ENCODE measurements around the gene PCGF2.
A peak's percentile ranks its signal among the peaks of the same experiment; 100 is the strongest.

Gene PCGF2

DNA sequence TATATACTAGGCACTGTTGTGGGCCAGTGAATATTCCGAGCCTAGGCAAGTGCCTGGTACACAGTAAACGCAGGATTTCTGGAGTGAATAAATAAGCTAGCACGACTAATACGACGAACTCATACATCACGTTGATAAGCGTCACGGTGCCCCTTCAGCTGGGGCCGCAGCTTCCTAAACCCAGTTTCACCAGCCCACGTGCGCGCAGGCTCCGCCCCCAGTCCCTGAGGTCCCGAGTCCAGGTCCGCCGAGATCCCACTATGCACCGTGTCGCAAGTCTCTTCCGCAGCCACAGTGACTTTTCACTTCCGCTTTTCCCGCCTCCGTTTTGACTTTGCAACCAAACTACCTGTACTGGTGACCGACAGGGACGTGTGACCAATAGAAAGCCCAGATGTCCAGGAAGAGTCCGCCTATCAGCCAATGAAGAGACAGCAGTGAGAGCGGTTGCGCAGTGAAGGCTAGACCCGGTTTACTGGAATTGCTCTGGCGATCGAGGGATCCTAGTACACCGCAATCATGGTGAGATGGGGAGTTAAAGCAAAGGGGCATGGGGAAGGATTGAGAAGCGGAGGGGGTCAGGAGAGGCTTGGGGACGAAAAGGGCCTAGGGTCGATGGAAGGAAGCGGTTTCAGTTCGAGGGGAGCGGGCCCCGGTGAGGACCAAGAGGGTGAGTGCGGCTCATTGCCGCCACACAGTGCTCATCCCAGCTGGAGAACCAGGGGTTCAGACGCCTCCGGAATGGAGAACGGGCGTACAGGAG is 4.4 kb upstream of the PCGF2 start, which contains the start of gene PSMB3 (continued):
- TF ChIP-seq, protein P1, sequence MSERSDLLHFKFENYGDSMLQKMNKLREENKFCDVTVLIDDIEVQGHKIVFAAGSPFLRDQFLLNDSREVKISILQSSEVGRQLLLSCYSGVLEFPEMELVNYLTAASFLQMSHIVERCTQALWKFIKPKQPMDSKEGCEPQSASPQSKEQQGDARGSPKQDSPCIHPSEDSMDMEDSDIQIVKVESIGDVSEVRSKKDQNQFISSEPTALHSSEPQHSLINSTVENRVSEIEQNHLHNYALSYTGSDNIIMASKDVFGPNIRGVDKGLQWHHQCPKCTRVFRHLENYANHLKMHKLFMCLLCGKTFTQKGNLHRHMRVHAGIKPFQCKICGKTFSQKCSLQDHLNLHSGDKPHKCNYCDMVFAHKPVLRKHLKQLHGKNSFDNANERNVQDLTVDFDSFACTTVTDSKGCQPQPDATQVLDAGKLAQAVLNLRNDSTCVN (tag by site-specific recombination; optimal IDR thresholded peaks at IDR 0.05) = peak; percentile 40
- peak; percentile 94 for TF ChIP-seq ZFHX2 (tag by site-specific recombination; conservative IDR thresholded peaks at IDR 0.05)
- no peak for TF ChIP-seq GLIS1 (tag by site-specific recombination; IDR thresholded peaks at IDR 0.05)
- no peak for TF ChIP-seq SALL2 (tag by site-specific recombination; IDR thresholded peaks at IDR 0.05; ENCODE audit: borderline replicate concordance)
- TF ChIP-seq ZNF24 (tag by site-specific recombination; IDR thresholded peaks at IDR 0.05) = 0 out of 2 replicates have a peak, but pooled peaks have one; percentile 17
- no peak for TF ChIP-seq BCL11B (tag by site-specific recombination; IDR thresholded peaks at IDR 0.05; ENCODE audit: low read depth)
- no peak for TF ChIP-seq REPIN1 (tag by site-specific recombination; IDR thresholded peaks at IDR 0.05; ENCODE audit: low read depth)
- no peak for TF ChIP-seq ZNF37A (tag by site-specific recombination; IDR thresholded peaks at IDR 0.05)
- TF ChIP-seq ZNF140 (tag by site-specific recombination; IDR thresholded peaks at IDR 0.05) = no peak
- TF ChIP-seq, protein P2, sequence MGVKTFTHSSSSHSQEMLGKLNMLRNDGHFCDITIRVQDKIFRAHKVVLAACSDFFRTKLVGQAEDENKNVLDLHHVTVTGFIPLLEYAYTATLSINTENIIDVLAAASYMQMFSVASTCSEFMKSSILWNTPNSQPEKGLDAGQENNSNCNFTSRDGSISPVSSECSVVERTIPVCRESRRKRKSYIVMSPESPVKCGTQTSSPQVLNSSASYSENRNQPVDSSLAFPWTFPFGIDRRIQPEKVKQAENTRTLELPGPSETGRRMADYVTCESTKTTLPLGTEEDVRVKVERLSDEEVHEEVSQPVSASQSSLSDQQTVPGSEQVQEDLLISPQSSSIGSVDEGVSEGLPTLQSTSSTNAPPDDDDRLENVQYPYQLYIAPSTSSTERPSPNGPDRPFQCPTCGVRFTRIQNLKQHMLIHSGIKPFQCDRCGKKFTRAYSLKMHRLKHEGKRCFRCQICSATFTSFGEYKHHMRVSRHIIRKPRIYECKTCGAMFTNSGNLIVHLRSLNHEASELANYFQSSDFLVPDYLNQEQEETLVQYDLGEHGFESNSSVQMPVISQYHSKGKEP (tag by site-specific recombination; IDR thresholded peaks at IDR 0.05) = 0 out of 2 replicates have a peak, but pooled peaks have one; percentile 8
- TF ChIP-seq ZNF354C (tag by site-specific recombination; IDR thresholded peaks at IDR 0.05; ENCODE audit: borderline replicate concordance, low read depth) = no peak
- no peak for TF ChIP-seq ZNF157 (tag by site-specific recombination; IDR thresholded peaks at IDR 0.05)
- peak; percentile 80 for TF ChIP-seq ZNF341 (tag by site-specific recombination; IDR thresholded peaks at IDR 0.05; ENCODE audit: low read depth)
- no peak for TF ChIP-seq ZNF658 (tag by site-specific recombination; IDR thresholded peaks at IDR 0.05)
- peak; percentile 83 for TF ChIP-seq PRDM1 (tag by site-specific recombination; IDR thresholded peaks at IDR 0.05)
- no peak for TF ChIP-seq ZFP41 (tag by site-specific recombination; IDR thresholded peaks at IDR 0.05; ENCODE audit: borderline replicate concordance)
- TF ChIP-seq ZNF292 (tag by site-specific recombination; IDR thresholded peaks at IDR 0.05; ENCODE audit: borderline replicate concordance, low read depth) = no peak
- peak; percentile 75 for TF ChIP-seq SP7 (tag by site-specific recombination; IDR thresholded peaks at IDR 0.05)
- TF ChIP-seq, protein P3, sequence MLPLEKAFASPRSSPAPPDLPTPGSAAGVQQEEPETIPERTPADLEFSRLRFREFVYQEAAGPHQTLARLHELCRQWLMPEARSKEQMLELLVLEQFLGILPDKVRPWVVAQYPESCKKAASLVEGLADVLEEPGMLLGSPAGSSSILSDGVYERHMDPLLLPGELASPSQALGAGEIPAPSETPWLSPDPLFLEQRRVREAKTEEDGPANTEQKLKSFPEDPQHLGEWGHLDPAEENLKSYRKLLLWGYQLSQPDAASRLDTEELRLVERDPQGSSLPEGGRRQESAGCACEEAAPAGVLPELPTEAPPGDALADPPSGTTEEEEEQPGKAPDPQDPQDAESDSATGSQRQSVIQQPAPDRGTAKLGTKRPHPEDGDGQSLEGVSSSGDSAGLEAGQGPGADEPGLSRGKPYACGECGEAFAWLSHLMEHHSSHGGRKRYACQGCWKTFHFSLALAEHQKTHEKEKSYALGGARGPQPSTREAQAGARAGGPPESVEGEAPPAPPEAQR (tag by site-specific recombination; IDR thresholded peaks at IDR 0.05) = no peak; the same call in 1 of the 2 replicates
- peak; percentile 66; the same call in 1 of the 2 replicates for TF ChIP-seq ZBTB48 (tag by site-specific recombination; IDR thresholded peaks at IDR 0.05)
- TF ChIP-seq ZNF530 (tag by site-specific recombination; IDR thresholded peaks at IDR 0.05; ENCODE audit: low read depth) = no peak
- no peak for TF ChIP-seq OVOL3 (tag by site-specific recombination; IDR thresholded peaks at IDR 0.05)
- TF ChIP-seq MZF1 (tag by site-specific recombination; IDR thresholded peaks at IDR 0.05; ENCODE audit: borderline replicate concordance) = peak; percentile 9; the same call in 1 of the 2 replicates
- TF ChIP-seq KLF10 (tag by site-specific recombination; IDR thresholded peaks at IDR 0.05) = no peak
- TF ChIP-seq, protein P4, sequence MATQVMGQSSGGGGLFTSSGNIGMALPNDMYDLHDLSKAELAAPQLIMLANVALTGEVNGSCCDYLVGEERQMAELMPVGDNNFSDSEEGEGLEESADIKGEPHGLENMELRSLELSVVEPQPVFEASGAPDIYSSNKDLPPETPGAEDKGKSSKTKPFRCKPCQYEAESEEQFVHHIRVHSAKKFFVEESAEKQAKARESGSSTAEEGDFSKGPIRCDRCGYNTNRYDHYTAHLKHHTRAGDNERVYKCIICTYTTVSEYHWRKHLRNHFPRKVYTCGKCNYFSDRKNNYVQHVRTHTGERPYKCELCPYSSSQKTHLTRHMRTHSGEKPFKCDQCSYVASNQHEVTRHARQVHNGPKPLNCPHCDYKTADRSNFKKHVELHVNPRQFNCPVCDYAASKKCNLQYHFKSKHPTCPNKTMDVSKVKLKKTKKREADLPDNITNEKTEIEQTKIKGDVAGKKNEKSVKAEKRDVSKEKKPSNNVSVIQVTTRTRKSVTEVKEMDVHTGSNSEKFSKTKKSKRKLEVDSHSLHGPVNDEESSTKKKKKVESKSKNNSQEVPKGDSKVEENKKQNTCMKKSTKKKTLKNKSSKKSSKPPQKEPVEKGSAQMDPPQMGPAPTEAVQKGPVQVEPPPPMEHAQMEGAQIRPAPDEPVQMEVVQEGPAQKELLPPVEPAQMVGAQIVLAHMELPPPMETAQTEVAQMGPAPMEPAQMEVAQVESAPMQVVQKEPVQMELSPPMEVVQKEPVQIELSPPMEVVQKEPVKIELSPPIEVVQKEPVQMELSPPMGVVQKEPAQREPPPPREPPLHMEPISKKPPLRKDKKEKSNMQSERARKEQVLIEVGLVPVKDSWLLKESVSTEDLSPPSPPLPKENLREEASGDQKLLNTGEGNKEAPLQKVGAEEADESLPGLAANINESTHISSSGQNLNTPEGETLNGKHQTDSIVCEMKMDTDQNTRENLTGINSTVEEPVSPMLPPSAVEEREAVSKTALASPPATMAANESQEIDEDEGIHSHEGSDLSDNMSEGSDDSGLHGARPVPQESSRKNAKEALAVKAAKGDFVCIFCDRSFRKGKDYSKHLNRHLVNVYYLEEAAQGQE (tag by site-specific recombination; IDR thresholded peaks at IDR 0.05) = 0 out of 2 replicates have a peak, but pooled peaks have one; percentile 11
- no peak for TF ChIP-seq ZNF404 (tag by site-specific recombination; IDR thresholded peaks at IDR 0.05)
- no peak for TF ChIP-seq ZSCAN16 (tag by site-specific recombination; IDR thresholded peaks at IDR 0.05)
- peak; percentile 76; the same call in 1 of the 2 replicates for TF ChIP-seq ZBTB8A (tag by site-specific recombination; IDR thresholded peaks at IDR 0.05)
- TF ChIP-seq KLF1 (tag by site-specific recombination; IDR thresholded peaks at IDR 0.05) = no peak
- no peak for TF ChIP-seq ZNF621 (tag by site-specific recombination; IDR thresholded peaks at IDR 0.05)
- peak; percentile 3; the same call in 1 of the 2 replicates for TF ChIP-seq ZNF792 (tag by site-specific recombination; IDR thresholded peaks at IDR 0.05)
- TF ChIP-seq ZBTB20 (tag by site-specific recombination; IDR thresholded peaks at IDR 0.05) = peak; percentile 54; the same call in 1 of the 2 replicates
- peak; percentile 62 for TF ChIP-seq ZNF501 (tag by site-specific recombination; IDR thresholded peaks at IDR 0.05)
- TF ChIP-seq ZNF138 (tag by site-specific recombination; IDR thresholded peaks at IDR 0.05; ENCODE audit: borderline replicate concordance) = no peak
